Measurements from ENCODE around the gene PDP2. TPM values are rescaled to one million over a fixed set of nuclear protein-coding genes. Genes with fewer than 3 reads are reported as not detected.

Gene PDP2
- total and polyA plus RNA-seq, 5 experiments from 2014 or later = 1.2 to 11.3 (median 1.8) TPM

DNA sequence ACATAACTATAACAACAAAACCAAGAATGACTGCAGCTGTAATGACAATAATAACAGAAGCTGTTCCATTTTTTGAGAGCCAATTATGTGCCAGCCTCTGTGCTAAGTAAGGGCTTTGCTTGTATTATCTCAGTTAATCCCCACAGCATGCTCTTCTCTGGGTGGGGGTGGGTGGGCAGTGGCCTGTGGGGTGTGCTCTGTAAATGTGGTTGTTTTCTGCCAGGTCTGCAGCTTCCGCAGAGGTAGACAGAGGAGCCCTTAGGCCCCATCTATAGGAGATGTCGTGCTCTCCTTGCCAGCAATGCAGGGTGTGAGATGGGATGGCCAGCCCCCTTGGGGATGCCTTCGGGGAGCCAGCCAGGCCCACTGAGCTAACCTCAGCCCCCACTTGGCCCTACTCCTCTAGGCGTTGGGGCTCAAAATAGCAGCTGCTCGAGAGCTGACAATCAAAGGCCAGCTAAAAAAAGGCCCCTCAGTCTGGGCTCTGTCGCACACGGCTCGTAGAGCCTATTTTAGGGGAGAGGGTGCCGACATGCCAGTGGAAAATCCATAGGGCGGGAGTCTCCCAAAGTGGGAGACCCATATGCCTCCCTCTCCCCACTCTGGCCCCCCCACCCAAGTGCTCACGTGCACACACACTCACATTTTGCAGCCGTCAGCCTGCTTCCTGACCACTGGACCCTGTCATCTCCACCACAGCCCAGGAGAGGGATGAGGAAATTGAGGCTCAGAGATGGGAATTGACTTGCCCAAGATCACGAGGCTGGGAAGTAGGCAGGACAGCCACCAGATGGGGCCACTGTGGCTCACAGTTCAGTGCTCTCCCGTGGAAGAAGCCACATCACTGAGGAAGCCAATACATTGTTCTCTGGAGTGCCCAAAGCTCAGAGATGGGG lies 22.6 kb downstream of the PDP2 start:
- no peak for DNase-seq
- POLR2A ChIA-PET = no interaction called here
- H3K4me1 Mint-ChIP-seq = peaks cover 7 to 11% (median 8%) of the 10 kb centered on the region in 4 donors
- no peaks in the 10 kb centered on the region for H3K36me3 Mint-ChIP-seq
- no peak overlapping the region for H3K4me3 Mint-ChIP-seq
- ATAC-seq = no peak
- H3K9me3 Mint-ChIP-seq = no peaks in the 10 kb centered on the region
- H3K27ac Mint-ChIP-seq = no peak overlapping the region
- H3K27me3 Mint-ChIP-seq = no peaks in the 10 kb centered on the region

DNA sequence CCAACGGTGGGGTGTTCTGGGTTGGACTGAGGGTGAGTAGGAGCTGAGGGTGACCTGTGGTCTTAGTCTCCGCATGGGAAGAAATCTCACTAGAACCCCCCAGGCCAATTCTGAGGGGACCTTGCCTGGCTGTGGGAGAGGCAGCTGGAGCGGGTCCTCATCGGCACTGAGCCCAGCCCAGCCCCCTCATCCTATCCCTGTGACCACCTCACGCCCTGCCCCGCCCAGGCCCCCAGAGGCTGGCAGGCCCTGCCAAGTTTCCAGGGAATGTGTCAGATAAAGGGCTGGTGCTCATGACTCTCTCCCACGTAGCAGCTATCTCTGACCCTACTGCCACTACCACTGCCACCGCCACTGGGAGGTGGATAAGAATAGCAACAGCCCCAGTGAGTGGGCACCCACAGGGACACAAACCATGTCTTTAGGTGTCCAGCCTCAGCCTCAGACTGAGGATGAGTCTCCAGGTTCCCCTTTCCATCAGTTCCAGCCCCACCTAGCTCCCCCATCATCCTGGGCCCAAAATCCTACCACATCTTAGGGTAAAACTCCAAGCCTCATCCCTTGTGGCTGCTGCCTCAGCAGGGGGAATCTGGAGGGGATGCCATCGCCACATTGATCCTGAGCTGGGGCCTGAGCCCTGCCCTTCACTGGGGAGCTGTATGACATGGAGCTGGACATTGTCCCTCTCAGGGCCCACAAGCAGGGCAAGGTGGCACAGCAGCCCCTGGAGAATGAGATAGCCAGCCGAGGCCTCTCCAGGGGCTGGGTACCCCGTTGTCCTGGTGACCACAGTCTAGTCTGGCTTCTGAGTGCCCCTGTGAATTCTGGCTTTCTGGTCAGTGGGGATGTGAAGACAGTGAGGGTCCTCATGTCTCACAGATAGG lies 23.5 kb downstream of the PDP2 start:
- POLR2A ChIA-PET = no interaction called here
- no peaks in the 10 kb centered on the region for H3K9me3 Mint-ChIP-seq

DNA sequence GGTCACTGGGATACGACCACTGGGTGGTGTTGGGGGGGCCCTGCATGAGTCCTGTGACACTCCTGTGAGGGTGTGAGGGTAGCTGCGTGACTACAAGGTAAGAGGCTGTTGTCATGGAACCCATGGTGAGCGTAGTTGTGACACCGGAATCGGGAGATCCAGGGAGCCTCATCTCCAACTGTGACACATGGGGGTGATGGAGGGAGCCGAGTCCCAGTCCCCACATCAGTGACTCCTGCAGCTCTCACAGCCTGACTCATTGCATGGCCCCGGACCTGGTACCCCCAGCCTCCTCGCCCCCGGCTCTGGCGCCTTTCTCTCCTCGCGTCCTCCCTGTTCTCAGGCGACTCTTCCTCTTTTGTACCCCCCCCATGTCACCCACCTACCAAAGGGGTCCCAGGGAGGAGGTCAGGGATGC lies 24.1 kb downstream of the PDP2 start:
- H3K4me3 Mint-ChIP-seq = no peak overlapping the region
- no peaks in the 10 kb centered on the region for H3K27me3 Mint-ChIP-seq
- no peaks in the 10 kb centered on the region for H3K36me3 Mint-ChIP-seq
- H3K4me1 Mint-ChIP-seq = peaks cover 7 to 11% (median 8%) of the 10 kb centered on the region in 4 donors
- no peak for ATAC-seq
- no peak overlapping the region for H3K27ac Mint-ChIP-seq
- POLR2A ChIA-PET = no interaction called here
- DNase-seq = no peak
- H3K9me3 Mint-ChIP-seq = no peaks in the 10 kb centered on the region

More for the DNA sequence above, 23.5 kb downstream of the PDP2 start:
- Mint-ChIP-seq H3K27ac (peak overlapping the region in 1 of 10 donors; percentile 11), H3K4me1 (peaks cover 7 to 11% (median 8%) of the 10 kb centered on the region in 4 donors), H3K27me3 (no peaks in the 10 kb centered on the region), H3K4me3 (no peak overlapping the region), H3K36me3 (no peaks in the 10 kb centered on the region)
- no peak for ATAC-seq
- DNase-seq = no peak

DNA sequence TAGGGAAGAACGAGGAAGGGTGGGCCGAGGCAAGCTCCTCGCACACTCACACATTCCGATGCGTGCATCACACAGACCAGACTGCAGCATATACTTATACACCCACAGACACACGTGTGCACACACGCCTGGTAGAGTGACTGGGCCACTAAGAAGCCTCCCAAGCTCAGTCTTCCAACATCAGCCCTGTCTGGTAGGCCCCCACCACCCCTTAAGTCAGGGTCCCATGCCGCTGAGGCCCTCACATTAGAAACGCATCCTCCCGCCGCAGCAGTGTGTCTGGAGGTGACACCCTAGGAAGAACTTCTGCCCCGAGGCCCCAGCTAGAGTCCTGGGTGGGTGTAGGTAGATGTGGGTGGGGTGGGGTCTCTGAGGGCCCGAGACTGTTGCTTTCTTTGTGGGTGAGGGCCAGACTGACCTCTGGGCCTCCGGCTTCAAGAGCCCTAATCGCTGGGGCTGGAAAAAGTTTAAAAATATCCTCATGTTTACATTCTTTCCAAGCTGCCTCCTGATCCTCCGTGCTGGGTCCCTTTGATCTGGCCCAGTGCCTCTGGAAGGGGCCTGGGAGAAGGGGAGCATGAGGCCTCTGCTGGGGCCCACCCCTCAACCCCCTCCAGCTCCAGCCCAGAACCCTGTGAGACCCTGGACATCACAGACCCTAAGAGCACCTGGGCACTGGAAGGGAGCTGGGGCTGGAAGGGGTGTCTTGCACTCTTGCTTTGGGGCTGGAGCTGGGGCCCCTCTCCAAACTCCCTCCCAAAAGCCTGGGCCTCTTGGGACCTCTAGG lies 24.7 kb downstream of the PDP2 start:
- Mint-ChIP-seq H3K36me3 (no peaks in the 10 kb centered on the region), H3K9me3 (no peaks in the 10 kb centered on the region), H3K4me3 (no peak overlapping the region), H3K4me1 (peaks cover 7 to 11% (median 8%) of the 10 kb centered on the region in 4 donors), H3K27ac (no peak overlapping the region), H3K27me3 (no peaks in the 10 kb centered on the region)
- no peak for ATAC-seq
- no peak for DNase-seq
- POLR2A ChIA-PET = no interaction called here

DNA sequence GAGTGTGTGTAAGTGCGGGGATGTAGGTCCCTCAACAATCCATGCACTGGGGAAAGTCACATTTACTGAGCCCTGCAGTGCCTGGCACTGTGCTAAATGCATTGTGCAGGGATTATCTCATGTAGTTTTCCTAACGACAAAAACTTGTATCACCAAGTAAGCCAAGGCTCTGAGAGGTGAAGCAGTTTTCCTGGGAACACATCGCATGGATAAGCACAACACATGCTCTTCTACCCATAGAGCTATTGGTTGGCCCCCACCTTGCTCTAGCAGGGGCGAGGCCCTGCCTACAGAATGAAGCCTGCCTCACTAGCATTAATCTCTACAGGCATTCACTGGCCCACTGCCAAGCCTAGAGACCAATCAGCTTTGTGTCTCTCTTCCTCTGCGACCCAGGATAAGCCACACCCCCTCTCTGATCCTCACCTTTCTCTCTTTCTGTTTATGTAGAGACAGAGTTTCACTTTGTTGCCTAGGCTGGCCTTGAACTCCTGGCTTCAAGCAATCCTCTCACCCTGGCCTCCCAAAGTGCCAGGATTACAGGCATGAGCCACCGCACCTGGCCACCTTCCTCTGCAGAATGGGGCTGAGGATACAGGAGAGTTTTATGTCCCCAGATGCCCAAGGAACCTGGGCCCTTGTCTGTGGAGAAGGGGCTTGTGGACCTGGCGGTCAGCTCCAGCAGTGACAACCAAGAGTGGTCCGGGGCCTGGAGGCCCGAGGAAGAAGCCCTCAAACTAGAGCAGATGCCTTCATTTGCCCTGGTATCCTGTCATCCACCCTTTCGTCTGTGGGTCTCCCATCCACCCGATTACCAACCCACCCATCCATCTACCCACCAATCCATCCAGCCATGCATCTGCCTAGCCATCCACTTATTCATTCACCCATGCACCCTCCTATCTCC lies 25.6 kb downstream of the PDP2 start:
- peak overlapping the region in 4 of 10 donors; percentile 23 to 58 (median 49) for H3K27ac Mint-ChIP-seq
- DNase-seq = peak in 2 of 10 donors; percentile 30 to 34
- H3K36me3 Mint-ChIP-seq = no peaks in the 10 kb centered on the region
- H3K27me3 Mint-ChIP-seq = no peaks in the 10 kb centered on the region
- ATAC-seq = peak; percentile 42 to 54
- H3K4me1 Mint-ChIP-seq = peaks cover 6 to 11% (median 7%) of the 10 kb centered on the region in 4 donors
- POLR2A ChIA-PET = no interaction called here
- H3K9me3 Mint-ChIP-seq = no peaks in the 10 kb centered on the region
- peak overlapping the region in 1 of 10 donors; percentile 49 for H3K4me3 Mint-ChIP-seq

DNA sequence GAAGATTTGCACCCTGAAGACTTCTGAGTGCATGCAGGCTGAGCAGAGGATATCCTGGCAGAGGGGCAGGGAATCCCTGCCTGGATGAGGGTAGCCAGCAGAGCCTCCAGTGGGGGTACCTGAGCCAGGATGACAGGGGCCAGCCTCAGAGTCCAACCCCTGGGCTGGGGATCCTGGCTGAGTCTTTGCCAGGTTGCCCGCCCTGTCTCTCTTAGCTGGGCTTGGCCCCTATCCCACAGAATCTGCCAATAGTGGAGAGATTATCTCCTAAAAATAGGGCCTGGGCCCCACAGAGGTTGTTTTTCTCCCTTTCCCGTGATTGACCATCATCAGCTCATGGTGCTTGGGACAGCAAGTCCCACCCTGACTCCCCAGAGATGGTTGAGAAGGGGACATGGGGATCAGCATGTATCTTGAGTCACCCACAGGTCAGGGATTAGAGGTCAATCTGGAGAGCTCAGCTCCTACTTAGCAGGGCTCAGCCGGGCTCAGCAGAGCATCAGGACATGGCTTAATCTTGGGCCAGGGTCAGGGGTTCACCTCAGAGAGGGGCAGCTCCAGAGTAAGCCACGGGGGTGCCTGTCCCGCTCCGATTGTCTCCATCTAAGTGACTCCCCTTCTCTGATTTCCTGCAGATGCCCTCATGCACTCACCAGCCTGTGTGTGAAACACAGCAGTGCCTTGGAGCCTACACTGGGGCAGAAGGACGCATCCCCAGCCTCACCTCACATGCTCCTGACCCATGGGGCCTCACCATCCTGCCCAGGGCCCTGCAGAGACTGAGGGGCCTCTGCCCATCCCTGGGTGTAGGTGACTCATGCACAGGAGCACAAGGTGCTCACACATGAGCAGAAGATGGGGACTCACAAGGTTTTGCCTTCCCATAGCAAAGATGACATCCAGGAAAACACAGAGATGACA lies 26.9 kb downstream of the PDP2 start:
- POLR2A ChIA-PET = interaction anchor here (0.6 kb wide), 1 partner anchor 32 kb away, joined by 5 read pairs; no protein-coding TSS in a partner anchor
- ATAC-seq (no peak), DNase-seq (peak in 1 of 10 donors; percentile 26)
- Mint-ChIP-seq H3K4me3 (no peak overlapping the region), H3K9me3 (no peaks in the 10 kb centered on the region), H3K36me3 (no peaks in the 10 kb centered on the region), H3K27me3 (peaks cover 0 to 1% (median 0%) of the 10 kb centered on the region in 5 donors), H3K4me1 (peaks cover 6 to 11% (median 7%) of the 10 kb centered on the region in 4 donors), H3K27ac (peak overlapping the region in 1 of 10 donors; percentile 51)

DNA sequence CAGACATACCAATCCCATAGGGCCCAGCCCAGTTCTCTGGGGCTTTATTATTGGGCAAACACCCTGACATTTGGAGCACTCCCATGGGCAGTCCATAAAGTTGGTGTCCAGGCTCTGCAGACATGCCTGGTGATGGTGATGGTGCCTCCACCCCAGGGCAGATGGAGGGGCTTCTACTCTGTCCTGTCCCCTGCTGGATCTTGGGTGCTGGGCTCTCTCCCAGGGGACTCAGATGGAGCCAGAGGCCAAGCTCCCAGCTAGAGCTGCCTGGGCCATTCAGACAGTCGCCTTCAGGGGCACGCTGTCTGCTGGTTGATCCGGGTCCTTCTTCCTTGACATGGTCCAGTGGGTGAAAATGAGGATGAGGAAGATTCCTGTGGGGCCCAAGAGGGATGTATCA lies 27.8 kb downstream of the PDP2 start:
- Mint-ChIP-seq H3K9me3 (no peaks in the 10 kb centered on the region), H3K4me3 (no peak overlapping the region), H3K36me3 (no peaks in the 10 kb centered on the region), H3K4me1 (peaks cover 6 to 11% (median 7%) of the 10 kb centered on the region in 4 donors), H3K27me3 (peaks cover 0 to 1% (median 0%) of the 10 kb centered on the region in 5 donors), H3K27ac (peak overlapping the region in 1 of 10 donors; percentile 21)
- DNase-seq (peak in 1 of 10 donors; percentile 19), ATAC-seq (no peak)
- POLR2A ChIA-PET = no interaction called here

DNA sequence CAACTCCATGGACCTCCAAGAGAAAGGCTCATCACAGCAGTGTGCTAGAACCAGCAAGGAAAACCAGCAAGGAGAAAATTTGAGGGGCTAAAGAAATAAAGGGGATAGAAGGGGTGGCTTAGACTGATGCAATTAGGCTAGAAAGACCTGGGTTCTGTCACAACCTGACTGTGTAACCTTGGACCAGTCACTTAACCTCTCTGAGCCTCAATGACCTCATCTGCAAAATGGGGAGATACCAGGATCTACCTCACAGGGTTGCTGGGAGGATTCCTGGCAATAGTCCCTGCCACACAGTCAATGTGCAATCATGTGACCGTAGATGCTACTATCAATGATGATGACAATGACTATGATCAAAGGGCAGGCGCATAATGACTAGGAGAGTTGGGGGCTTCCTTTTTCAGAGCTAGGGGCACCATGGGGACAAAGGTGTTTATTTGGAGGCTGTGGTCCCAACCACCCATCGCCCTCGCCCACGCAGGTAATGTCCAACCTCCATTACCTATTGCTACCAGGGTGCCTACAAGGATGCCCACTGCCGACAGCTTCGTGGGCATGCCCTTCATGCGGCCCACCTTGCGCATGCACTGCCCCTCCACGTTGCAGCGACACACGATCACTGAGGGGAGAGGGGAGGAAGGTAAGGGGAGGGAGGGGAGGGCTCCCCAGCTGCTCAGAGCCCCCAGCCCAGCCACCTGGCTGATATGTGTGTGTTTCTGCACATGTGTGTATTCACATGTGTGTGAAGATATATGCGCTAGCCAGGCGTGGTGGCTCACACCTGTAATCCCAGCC lies 28.6 kb downstream of the PDP2 start:
- ATAC-seq (no peak), DNase-seq (no peak)
- Mint-ChIP-seq H3K4me3 (no peak overlapping the region), H3K27ac (no peak overlapping the region), H3K9me3 (no peaks in the 10 kb centered on the region), H3K4me1 (peaks cover 6 to 11% (median 7%) of the 10 kb centered on the region in 4 donors), H3K36me3 (no peaks in the 10 kb centered on the region), H3K27me3 (peaks cover 0 to 1% (median 0%) of the 10 kb centered on the region in 5 donors)
- POLR2A ChIA-PET = no interaction called here

DNA sequence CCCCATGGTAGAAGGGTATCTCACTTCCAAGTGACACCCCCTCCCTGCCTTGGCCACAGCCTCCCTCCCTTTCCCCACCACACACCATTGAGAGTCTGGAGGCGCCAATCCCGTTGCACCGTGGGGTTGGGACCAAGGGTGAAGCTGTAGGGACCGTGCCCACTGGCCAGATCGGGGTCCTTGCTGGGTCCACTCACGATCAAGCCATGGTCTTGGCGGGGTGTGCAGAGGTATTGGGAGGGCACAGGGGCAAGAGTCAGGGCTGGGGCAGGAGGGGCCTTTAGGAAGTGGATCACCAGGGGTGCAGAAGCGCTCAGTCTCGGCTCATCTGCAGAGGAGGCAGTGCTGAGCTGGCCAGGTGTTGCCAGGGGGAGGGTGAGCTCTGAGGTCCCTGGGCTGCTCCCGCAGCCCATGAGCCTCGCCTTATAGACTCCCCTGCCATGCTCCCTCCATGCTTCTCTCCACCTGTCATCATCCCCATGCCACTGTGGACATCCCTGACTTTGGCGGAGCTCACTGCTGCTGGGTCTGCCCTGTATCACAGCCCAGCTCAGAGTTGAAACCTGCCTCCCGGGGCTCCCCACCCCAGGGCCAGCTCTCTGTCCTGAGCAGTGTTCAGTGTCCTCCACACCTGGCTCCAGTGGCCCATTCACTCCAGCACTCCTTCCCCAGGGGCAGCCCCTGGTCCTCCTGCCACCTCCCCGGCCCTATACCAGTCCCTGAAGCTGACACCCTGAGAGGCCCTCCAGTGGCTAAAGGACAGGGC lies 30.0 kb downstream of the PDP2 start:
- DNase-seq (no peak), ATAC-seq (no peak)
- no peaks in the 10 kb centered on the region for H3K36me3 Mint-ChIP-seq
- peaks cover 6 to 11% (median 7%) of the 10 kb centered on the region in 4 donors for H3K4me1 Mint-ChIP-seq
- H3K9me3 Mint-ChIP-seq = no peaks in the 10 kb centered on the region
- H3K4me3 Mint-ChIP-seq = no peak overlapping the region
- no peak overlapping the region for H3K27ac Mint-ChIP-seq
- peaks cover 0 to 4% (median 0%) of the 10 kb centered on the region in 5 donors for H3K27me3 Mint-ChIP-seq
- POLR2A ChIA-PET = interaction anchor here (1.7 kb wide), 1 partner anchor 24 kb away, joined by 3 read pairs; the partner anchor contains the start of gene CIAO2B

Data from naive thymus-derived CD8-positive, alpha-beta T cell (primary cell).